Right cardiac atrium (tissue), 5 donors: ENCODE measurements around the gene TEX101. TPM values are rescaled to one million over a fixed set of nuclear protein-coding genes. Genes with fewer than 3 reads are reported as not detected.
"Not testable (repeated sequence)": the region's sequence is repeated elsewhere in the genome, so short reads cannot be mapped to it uniquely, and the experiment has no call there.

ENCODE experiments used
- ATAC-seq, 2 donors: fragments of 200-7000 bp; cut with Tn5 transposase; one replicate each; pipeline versions ENCODE4 v1.8.0 to v1.9.1; 2020; ENCODE audit warnings: moderate library complexity in 2 of 2, mild to moderate bottlenecking in 1 of 2
- DNase-seq, 3 donors: peaks; one replicate each; pipeline ENCODE4 v3.0.0-alpha.2; 2020
- H3K27ac ChIP-seq: one replicate; pipeline ENCODE4 v1.5.1; 2013; ENCODE audit warnings: mild to moderate bottlenecking, low read length, control low read depth, moderate library complexity
- H3K27me3 ChIP-seq: one replicate; pipeline ENCODE4 v1.6.1; 2013; ENCODE audit not compliant: control insufficient read depth, insufficient read depth
- H3K4me1 ChIP-seq: one replicate; pipeline ENCODE4 v1.6.1; 2013; ENCODE audit warnings: low read length; ENCODE audit not compliant: control insufficient read depth, insufficient read depth
- H3K4me3 ChIP-seq: one replicate; pipeline ENCODE4 v1.5.1; 2013; ENCODE audit warnings: low read length, control low read depth
- H3K9me3 ChIP-seq: one replicate; pipeline ENCODE4 v1.6.1; 2013; ENCODE audit warnings: low read length; ENCODE audit not compliant: control insufficient read depth
- WGBS: extraction: QIAGEN DNeasy Blood & Tissue Kit; methylation state at CpG from one replicate; pipeline ENCODE4 v1.1.7; 2013; 5-methylcytosine and 5-hydroxymethylcytosine counted together
- intact Hi-C, 4 donors: fragments of 100-400 bp; cut with DNase I; formaldehyde crosslinking; loops; one replicate each; pipeline versions ENCODE4 v1.11.0 to v1.14.0; 2022 to 2023
- long read RNA-seq, 4 donors: library from polyadenylated mRNA; unstranded; transcript quantifications; one replicate each; pipeline ENCODE4 v2.0.0, GENCODE V29; 2020 to 2021
- polyA plus RNA-seq: library from polyadenylated mRNA; stranded (reverse); fragments of 200-250 nt; gene quantifications from one replicate; pipeline ENCODE4 v1.2.3, GENCODE V29; 2013
- total RNA-seq, 4 donors: library from RNA; stranded (reverse); fragmentation: NEBNext Ultra II Directional; extraction: Animal tissue kit (Norgen Biotek cat#: 25700); gene quantifications; one replicate each; pipeline ENCODE4 v1.2.1, GENCODE V29; 2021
- donor health status: healthy with polysubstance abuse.
- donor health status: DM: no; HTN: yes; CAD: no.
- donor health status: DM: no; HTN: no; CAD: no.
- donor health status: DM: no; HTN: yes; CAD: no; lungs with severe emphysema.
- donor health status: DM: yes; HTN: yes; CAD: no.

TEX101 gene
- total RNA-seq (not detected), polyA plus RNA-seq (not detected)
- long read RNA-seq, donor 1: 0 reads
- long read RNA-seq, donor 2: 0 reads
- long read RNA-seq, donor 3: 0 reads
- long read RNA-seq, donor 4: 0 reads

DNA sequence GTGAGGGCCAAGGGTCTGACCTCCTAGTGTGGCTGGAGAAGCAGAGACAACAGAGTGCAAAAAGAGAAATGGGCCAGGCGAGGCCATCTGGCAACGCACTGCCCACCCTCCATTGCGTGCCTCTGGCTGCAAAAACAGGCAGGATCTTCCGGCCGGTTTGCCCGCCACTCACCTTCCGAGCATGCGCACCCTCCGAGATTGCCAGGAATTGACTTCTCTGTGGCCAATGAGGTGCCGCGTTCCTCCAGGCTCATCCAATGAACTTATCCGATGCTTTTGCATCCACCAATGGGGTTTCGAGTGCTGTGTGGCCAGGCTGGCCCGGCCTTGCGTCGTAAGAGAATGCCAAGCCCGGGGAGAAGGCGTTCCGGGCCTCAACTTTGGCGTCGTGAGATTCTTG lies at the start of gene TEX101:
Gene TEX101 (plus strand): TSS at position 337 of the 400 bp plus-strand sequence. CDS start 1,030 bp downstream, outside the sequence.
- intact Hi-C loops: no loop called here
- no peaks in the 10 kb centered on the region for H3K9me3 ChIP-seq
- 95% methylated on average over 21 of the region's 21 CpGs for WGBS

DNA sequence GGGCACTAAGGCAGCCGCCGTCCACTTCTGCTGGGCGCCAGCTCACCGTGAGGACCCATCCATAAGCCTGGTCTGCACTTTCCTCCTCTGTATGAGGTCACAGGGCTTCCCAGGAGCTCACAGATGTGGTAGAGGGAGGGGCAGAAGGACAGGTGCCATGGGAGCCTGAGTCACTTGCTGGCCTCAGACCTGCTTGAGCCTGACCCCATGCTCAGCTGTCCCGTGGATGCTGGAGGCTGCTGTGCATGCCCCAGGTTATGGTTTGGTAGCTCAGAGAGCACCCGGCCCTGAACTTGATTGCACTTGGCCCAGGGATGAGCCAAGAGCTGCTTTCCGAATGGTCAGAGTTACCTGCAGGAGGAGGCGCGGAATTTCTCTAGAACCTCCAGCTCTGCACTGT lies 49.0 kb upstream of the TEX101 start:
- DNase-seq, H3K27ac ChIP-seq, intact Hi-C loops, ATAC-seq, H3K4me3 ChIP-seq, H3K27me3 ChIP-seq, H3K4me1 ChIP-seq, H3K9me3 ChIP-seq: not testable (repeated sequence)
- WGBS: 90% methylated on average over 5 of the region's 9 CpGs

More for the DNA sequence above, at the start of gene TEX101:
- DNase-seq (no peak), ATAC-seq (no peak)
- Histone ChIP-seq H3K4me3 (no peak within 1 kb of the TSS), H3K4me1 (no peaks in the 10 kb centered on the region), H3K27me3 (no peaks in the 10 kb centered on the region), H3K27ac (no peak within 1 kb of the TSS)

GRCh38 chr19:43367822-43368221 lies 46.9 kb upstream of the TEX101 start:
- Histone ChIP-seq H3K27me3 (no peaks in the 10 kb centered on the region), H3K9me3 (no peaks in the 10 kb centered on the region), H3K4me1 (no peaks in the 10 kb centered on the region), H3K4me3 (no peak overlapping the region), H3K27ac (no peak overlapping the region)
- intact Hi-C loops: no loop called here
- DNase-seq (no peak), ATAC-seq (no peak)
- 80% methylated on average over 2 of the region's 2 CpGs for WGBS

DNA sequence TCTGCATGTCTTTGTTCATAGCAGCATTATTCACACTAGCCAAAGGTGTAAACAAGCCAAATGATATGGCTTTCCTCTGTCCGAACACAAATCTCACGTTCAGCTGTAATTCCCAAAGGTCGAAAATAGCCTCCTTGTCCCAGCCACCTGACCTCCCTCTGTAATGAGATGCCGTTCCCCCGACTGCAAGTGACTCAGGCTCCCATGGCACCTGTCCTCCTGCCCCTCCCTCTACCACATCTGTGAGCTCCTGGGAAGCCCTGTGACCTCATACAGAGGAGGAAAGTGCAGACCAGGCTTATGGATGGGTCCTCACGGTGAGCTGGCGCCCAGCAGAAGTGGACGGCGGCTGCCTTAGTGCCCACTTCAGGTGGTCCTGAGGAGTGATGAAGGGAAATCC lies 45.8 kb upstream of the TEX101 start:
- ATAC-seq, H3K4me1 ChIP-seq, intact Hi-C loops, H3K27me3 ChIP-seq, H3K4me3 ChIP-seq, H3K27ac ChIP-seq, DNase-seq, H3K9me3 ChIP-seq: not testable (repeated sequence)
- 51% methylated on average over 5 of the region's 9 CpGs for WGBS

DNA sequence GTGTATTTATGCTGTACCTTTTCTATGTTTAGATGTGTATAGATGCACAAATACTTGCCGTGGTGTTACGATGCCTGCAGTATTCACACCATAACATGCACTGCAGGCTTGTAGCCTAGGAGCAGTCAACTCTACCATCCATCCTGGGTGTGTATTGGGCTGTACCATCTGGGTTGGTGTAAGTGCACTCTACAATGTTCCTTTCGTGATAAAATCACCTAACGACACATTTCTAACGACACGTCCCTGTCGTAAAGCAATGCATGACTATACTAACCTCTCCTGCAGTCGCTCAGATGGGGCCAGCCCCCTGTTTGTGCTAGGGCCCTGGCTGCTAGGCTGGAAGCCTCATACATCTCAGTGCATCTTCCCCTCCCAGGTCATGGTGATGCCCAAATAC lies 42.8 kb upstream of the TEX101 start:
- ATAC-seq (no peak), DNase-seq (no peak)
- Histone ChIP-seq H3K4me1 (no peaks in the 10 kb centered on the region), H3K27me3 (no peaks in the 10 kb centered on the region), H3K27ac (no peak overlapping the region), H3K9me3 (no peaks in the 10 kb centered on the region), H3K4me3 (no peak overlapping the region)
- intact Hi-C loops: no loop called here
- WGBS: 89% methylated on average over 8 of the region's 8 CpGs

GRCh38 chr19:43372462-43372861 lies 42.2 kb upstream of the TEX101 start:
- no peaks in the 10 kb centered on the region for H3K9me3 ChIP-seq
- ATAC-seq: no peak
- no peak for DNase-seq
- 65% methylated on average over 7 of the region's 7 CpGs for WGBS
- no peaks in the 10 kb centered on the region for H3K4me1 ChIP-seq
- H3K4me3 ChIP-seq: no peak overlapping the region
- no peaks in the 10 kb centered on the region for H3K27me3 ChIP-seq
- no peak overlapping the region for H3K27ac ChIP-seq
- intact Hi-C loops: no loop called here

- H3K27me3 ChIP-seq, H3K9me3 ChIP-seq, intact Hi-C loops, H3K4me1 ChIP-seq, H3K27ac ChIP-seq, H3K4me3 ChIP-seq, ATAC-seq, DNase-seq: not testable (repeated sequence)
- no CpG with 5 or more reads among the region's 3 CpGs for WGBS
These were observed 37.1 kb upstream of the TEX101 start for GRCh38 chr19:43377624-43378023.

DNA sequence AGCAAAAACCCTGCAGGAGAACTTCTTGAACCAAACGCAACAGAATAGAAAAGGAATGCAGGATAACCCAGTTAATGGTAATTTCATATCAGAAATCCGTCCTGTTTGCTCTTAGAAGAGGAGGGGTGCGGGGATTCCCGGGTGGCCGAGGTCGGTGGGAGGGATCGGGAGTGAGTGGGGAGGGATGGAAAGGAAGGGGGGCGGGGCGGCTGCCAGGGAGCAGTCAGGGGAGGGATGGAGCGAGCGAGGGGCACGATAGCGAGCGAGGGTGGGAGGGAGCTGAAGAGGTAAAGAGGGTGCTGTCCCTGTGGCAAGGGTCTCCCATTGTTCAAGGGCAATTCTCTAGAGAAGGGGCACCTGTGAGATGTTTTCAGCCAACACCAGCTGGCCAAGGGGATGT lies 34.7 kb upstream of the TEX101 start:
- H3K27me3 ChIP-seq: no peaks in the 10 kb centered on the region
- H3K4me1 ChIP-seq: no peaks in the 10 kb centered on the region
- ATAC-seq (no peak), DNase-seq (no peak)
- 38% methylated on average over 14 of the region's 14 CpGs for WGBS
- no peaks in the 10 kb centered on the region for H3K9me3 ChIP-seq
- H3K27ac ChIP-seq: no peak overlapping the region
- H3K4me3 ChIP-seq: no peak overlapping the region
- intact Hi-C loops: no loop called here

DNA sequence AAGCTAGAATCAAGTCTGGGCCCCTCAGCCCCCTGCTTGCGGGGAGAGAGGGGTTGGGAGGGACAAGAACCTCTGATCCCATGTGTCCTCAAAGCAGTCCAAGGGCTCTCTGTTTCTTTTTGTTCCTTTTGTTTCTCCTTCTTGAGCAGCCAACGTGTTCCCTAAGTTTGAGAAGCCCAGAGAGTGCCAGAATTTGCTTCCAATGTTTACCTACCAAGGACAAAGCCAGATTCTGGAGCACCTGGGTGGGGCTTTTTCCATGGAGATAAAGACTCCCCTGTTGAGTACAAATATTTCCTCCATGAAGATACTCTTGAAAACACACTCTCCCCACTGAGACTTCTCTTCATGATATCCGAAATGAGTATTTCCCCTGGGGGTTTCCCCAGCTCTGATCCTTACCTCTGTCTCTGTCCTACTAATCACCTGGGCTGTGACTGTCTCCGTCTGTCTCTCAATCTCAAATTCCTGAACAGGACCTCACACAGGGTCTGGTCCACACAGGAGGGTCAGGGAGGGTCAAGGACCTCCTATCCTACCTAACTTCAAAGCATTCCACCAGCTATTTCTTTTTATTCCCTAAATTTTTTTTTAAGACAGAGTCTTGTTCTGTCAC lies 33.8 kb upstream of the TEX101 start:
- no peak overlapping the region for H3K4me3 ChIP-seq
- no peaks in the 10 kb centered on the region for H3K27me3 ChIP-seq
- no peak overlapping the region for H3K27ac ChIP-seq
- 46% methylated on average over 4 of the region's 4 CpGs for WGBS
- intact Hi-C loops: no loop called here
- DNase-seq (no peak), ATAC-seq (no peak)
- no peaks in the 10 kb centered on the region for H3K9me3 ChIP-seq
- H3K4me1 ChIP-seq: no peaks in the 10 kb centered on the region

DNA sequence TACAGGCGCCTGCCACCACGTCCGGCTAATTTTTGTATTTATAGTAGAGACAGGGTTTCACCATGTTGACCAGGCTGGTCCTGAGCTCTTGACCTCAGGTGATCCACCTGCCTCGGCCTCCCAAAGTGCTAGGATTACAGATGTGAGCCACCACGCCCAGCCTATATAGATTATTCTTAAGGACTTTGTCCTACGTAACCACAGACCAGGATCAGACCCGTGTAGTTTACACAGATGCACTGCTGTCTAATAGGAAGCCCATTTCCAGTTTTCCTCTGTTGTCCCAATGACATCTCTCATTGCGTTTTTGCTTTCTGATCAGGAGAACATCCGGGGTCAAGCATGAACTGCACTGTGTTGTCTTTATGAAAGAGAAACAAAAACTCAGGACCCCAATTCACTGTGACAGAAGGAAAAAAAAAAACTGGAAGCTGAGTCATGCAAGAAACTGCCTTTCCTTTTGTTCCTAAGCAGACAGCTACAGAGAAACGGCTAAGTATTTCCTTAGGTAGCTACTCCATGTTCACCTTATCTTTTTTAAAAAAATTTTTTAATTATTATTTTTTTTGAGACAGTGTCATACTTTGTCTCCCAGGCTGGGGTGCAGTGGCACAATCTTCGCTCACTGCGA lies 32.0 kb upstream of the TEX101 start:
- intact Hi-C loops, H3K27ac ChIP-seq, DNase-seq, H3K4me1 ChIP-seq, ATAC-seq, H3K4me3 ChIP-seq, H3K9me3 ChIP-seq, H3K27me3 ChIP-seq: not testable (repeated sequence)
- WGBS: 74% methylated on average over 12 of the region's 12 CpGs

DNA sequence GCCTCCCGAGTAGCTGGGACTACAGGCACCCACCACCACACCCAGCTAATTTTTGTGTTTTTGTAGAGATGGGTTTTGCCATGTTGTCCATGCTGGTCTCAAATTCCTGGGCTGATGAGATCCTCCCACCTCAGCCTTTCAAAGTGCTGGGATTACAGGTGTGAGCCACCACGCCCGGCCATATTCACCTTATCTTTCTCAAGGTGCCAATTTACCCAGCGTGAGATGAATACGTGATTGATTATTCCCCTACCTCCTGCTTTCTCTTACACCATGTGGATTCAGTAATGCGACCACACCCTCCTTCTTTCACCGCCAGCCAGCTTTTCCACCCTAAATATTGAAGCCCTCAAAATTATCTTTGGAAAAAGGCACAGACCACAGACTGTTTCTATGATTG lies 31.4 kb upstream of the TEX101 start:
- H3K9me3 ChIP-seq, H3K4me1 ChIP-seq, H3K27me3 ChIP-seq, H3K27ac ChIP-seq, DNase-seq, H3K4me3 ChIP-seq, intact Hi-C loops, ATAC-seq: not testable (repeated sequence)
- WGBS: 62% methylated on average over 7 of the region's 7 CpGs
